ENCODE data around the gene ABCB8.

DNA sequence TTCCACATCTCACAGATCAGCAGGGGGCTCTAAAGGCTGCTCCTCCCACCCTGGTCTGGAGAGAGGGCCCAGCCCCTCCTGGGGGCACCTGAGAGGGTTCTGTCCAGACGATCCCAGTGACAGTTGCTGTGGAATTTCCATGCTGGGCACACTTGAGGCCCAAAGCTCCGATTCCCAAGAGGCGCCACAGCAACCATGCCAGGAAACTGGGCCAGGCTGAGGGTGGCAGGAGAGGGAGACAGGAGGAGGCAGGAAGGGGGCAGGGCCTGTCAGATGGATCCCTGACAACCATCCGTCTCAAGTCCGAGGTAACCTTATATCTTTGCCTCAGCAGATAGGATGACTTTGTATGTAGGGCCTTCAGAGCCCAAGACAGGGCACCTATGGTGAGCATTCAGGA lies 41.7 kb upstream of the ABCB8 start:
- TF ChIP-seq, protein P1, sequence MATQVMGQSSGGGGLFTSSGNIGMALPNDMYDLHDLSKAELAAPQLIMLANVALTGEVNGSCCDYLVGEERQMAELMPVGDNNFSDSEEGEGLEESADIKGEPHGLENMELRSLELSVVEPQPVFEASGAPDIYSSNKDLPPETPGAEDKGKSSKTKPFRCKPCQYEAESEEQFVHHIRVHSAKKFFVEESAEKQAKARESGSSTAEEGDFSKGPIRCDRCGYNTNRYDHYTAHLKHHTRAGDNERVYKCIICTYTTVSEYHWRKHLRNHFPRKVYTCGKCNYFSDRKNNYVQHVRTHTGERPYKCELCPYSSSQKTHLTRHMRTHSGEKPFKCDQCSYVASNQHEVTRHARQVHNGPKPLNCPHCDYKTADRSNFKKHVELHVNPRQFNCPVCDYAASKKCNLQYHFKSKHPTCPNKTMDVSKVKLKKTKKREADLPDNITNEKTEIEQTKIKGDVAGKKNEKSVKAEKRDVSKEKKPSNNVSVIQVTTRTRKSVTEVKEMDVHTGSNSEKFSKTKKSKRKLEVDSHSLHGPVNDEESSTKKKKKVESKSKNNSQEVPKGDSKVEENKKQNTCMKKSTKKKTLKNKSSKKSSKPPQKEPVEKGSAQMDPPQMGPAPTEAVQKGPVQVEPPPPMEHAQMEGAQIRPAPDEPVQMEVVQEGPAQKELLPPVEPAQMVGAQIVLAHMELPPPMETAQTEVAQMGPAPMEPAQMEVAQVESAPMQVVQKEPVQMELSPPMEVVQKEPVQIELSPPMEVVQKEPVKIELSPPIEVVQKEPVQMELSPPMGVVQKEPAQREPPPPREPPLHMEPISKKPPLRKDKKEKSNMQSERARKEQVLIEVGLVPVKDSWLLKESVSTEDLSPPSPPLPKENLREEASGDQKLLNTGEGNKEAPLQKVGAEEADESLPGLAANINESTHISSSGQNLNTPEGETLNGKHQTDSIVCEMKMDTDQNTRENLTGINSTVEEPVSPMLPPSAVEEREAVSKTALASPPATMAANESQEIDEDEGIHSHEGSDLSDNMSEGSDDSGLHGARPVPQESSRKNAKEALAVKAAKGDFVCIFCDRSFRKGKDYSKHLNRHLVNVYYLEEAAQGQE (IDR thresholded peaks at IDR 0.05) = no peak
- no peak for TF ChIP-seq JUND (IDR thresholded peaks at IDR 0.05)

Measured in liver (tissue), 2 donors.